ENCODE measurements around the gene LYRM9.
"Not testable (repeated sequence)": the region's sequence is repeated elsewhere in the genome, so short reads cannot be mapped to it uniquely, and the experiment has no call there.

LYRM9 gene

DNA sequence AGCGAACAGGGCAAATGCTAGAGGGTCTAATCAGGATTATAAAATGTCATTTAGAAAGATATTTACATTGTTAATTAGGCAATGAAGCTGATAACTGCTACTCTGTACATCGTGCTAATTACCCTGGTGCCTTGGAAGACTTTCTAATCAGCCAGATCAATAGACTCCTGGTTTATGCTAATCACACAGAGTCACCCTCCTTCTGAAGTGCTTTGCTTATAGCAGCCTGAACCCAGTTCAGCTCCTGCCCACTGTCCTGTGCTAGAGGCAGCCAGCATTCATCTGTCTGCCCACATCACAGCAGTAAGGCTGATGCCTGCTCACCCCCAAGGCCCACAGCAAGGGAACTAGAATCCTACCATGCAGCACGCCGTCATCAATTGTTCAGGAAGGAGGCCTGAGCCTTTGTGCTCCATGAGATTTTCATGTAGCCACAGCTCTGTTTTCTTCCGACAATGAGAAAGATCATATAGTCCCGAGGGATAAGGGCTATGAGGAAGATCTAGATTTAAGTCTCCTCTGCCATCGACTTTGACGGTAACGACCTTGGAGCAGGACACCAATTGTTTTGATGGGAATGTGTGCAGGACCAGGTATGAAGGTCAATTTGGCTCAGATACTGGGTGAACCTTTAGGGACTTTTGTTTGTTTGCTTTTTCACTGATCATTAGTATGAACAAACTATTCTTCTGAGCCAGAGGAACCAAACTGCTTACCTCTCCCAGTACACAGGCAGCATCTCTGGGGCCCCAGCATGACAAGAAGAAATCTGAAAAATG lies 12.5 kb upstream of the LYRM9 start:
- no peak for DNase-seq

DNA sequence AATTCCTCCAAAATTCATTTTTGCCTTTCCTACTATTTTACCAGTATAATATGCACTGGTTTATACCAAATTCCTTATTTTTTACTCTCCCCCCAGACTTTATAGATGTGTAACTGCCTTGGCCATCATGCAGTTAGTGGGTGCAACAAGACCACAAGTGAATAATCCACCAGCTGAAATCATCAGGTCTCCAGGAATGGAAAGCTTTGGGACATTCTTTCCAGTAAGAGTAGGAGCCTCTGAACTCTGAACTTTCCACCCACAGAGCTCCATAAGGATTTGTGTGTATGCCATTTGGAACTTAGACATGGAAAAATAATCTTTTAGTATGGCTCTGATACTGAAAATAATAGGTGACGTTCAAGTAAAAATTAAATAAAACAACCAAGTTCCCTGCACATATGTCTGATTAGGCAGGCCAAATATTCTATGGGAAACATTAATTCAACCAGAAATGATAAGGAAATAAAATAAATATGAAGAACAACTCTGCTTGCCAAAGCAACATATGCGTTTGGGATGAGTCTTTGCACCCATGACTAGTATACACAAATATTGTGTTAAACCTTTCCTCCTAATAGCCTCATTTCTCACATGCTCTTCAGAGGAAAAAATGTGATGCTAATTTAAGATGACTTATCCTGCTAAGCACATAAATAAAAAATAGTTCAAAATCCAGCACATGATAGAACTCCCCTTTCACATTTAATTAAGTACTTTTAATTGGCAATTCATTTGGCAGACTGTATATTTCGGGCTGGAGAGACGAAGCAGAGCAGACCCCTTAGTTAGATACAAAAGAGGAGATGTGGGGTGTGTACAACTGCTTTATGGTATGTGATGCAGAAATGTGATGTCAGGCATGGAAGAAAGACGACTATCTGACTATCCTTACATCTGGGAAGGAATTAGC lies 11.6 kb upstream of the LYRM9 start:
- DNase-seq = no peak

DNA sequence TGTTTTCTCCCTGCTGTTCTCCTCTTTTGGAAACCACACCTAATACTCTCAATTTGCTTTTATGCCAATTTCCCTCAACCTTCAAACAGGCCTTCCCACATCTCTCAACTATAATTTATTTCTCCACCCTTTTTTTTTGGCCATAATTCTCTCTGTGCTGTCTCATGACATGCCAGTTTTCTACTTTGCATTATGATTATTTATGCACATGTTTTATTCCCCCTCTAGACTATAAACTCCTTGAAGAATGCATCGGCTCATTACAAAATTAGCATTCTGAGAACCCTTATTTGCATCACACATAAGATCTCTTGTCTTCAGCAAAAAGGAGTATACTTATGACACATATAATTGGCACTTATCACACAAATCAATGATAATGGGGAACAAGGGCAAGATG lies 10.9 kb upstream of the LYRM9 start:
- DNase-seq = no peak

DNA sequence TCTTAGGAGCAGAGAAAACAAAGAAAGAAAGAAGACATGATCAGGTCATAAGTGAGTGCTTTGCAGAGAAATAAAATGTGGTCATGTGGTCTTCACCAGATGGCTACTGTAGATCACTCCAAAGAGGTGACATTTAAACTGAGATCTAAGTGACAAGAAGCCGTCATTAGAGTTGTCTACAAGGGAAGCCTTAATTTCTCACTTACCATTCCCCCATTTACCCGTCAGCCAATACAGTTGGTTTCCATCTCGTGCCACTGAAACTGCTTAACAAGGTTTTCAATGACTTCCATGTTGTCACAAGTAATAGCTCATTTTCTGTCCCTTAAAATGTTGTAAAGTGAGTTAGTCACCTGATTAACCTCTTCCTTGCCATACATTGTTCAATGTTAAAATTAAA lies 6.4 kb upstream of the LYRM9 start:
- no peak for DNase-seq

DNA sequence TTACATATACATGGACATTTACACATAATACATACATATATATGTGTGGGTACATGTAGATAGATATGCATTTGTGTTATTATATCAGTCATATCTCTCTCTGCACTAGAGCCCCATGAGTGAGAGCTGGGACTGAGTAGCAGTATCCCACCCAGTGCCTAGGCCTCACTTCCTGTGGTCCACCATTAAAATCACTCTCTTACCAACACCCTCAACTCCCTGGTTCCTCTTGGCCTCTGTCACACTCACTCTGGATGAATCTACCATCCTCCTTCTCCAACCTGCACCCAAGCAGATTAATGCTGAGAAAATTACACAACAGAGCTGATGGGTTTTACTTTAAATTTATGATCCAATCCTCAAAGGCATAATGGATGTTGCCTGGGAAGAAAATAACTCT lies 4.9 kb upstream of the LYRM9 start:
- DNase-seq = no peak

DNA sequence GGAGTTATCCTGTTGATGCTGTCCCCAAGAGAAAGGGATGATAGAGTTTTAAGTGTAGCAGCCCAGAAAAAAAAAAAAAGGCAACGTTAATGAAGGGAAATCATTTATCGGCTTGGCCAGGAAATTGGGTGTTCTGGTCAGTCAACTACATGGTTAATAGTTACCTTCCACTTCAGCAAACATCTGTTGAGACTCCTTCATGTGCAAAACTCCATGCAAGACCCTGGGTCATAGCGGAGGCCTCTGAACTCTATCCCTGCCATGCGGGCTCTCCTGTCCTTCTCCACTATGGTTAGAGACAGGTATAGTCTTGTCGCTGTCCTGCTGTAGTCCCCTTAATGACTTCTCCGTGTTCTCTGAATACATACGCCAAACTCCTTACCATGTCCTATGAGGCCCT lies 3.5 kb upstream of the LYRM9 start:
- no peak for DNase-seq

DNA sequence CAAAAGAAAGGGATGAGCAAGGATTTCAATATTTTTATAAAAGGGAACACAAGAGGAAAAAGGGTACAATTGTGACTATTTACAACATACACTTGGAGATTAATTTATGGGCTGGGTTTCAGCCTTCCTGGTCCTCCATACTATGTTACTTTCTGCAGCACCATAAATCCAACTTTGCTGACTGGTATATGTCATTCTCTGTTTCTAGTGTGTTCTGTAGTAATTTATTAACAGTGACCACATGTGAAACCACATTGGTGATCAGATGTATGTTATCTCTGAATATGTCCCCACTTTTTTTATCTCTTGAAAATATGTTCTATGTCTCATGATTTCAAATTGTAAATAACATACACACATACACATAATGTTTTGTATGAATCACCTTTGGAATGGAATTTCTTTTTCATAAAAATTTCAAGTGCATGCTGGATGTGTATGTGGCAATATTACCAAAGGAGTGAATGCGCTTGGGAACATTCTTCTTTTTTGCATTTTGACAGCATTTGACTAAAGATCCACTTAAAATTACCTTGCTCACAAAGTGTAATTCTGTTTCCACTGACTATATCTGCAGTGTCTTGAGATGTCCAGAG lies 2.9 kb upstream of the LYRM9 start:
- DNase-seq = no peak

DNA sequence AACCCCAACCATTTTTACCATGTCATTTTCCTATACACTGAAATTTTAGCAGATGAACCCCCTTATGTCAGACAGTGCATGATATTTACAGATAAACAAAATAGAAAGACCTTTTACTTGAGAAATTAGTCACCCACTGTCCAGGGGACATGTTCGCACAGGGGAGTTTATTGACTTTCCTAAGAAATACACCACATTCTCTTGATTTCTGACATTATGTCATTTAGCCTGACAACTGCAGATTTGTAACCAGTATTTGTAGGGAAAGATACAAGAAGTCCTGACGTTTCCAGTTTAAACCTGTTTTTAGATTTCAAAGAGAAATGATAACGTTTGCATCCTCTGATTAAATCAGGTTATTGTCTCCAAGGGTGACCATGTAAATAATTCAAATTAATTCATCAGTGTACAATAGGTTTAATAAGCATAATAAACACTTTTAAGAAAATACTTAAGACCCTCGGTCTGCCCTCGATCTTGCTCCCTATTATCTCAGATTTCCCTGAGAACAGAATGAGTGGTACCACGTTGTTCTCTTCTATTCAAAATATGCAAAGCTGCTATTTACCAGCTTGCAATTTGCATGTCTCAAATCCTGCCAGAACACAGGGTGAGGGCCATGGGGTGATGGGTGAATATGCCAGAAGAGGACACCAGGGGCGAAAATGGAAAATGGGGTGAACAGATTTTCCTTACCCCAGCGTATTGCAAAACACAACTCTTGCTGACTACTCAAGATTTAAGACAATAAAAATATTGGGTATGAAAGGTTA lies 2.1 kb upstream of the LYRM9 start:
- no peak for DNase-seq

DNA sequence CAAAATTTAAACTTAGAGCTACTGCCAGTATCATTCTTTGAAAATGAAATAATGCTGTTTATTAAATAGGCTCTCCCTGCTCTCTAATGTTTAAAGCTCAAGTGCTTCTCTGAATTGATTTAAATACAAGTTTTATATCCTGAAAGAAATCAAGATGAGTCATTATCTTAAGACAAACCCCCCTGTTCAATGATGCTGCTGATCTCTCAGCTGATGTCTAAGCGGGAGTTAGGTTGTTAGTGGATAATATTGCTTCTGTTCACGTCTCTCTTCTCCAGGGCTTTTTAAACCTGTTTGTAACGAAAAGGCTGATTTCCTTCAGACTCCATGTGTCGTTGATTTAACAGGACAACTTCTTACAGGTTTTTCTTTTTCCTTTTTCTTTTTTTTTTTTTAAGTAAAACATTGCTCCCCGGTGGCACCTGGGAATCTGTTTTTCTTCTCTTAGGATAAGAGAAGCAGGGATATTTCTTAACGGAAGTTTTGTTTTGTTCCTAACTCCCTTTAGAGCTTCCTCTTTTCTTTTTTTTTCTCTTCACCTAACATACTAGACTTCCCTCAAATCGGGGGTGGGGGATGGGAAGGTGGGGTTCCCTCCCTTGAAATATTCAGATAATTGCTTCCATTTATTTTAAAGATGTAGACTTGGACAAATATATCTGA lies 807 bp upstream of the LYRM9 start:
- peak; percentile 8 for DNase-seq

DNA sequence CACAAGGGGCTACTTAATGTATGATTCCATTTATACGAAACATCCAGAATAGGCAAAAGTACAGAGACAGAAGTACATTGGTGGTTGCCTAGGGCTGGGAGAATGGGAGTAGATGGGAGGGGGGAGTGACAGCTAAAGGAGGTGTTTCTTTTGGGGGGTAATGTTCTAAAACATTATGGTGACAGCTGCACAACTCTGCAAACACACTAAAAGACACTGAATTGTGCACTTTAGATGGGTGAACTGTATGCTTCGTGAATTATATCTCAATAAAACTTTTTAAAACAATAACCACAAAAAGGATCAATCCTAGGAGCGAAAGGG lies 661 bp downstream of the LYRM9 start:
- no peak for DNase-seq

DNA sequence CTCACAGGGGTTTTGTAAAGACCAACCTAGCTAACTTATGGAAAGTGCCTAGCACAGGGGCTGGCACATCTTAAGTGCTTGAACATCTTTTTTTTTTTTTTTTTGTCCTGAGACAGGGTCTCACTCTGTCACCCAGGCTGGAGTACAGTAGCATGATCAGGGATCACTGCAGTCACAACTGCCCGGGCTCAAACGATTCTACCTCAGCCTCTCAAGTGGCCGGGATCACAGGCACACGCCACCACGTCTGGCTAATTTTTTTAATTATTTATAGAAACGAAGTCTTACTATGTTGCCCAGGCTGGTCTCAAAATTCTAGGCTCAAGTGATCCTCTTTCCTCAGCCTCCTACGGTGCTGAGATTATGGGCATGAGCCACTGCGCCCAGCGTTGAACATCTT lies 1.3 kb downstream of the LYRM9 start:
- no peak for DNase-seq

DNA sequence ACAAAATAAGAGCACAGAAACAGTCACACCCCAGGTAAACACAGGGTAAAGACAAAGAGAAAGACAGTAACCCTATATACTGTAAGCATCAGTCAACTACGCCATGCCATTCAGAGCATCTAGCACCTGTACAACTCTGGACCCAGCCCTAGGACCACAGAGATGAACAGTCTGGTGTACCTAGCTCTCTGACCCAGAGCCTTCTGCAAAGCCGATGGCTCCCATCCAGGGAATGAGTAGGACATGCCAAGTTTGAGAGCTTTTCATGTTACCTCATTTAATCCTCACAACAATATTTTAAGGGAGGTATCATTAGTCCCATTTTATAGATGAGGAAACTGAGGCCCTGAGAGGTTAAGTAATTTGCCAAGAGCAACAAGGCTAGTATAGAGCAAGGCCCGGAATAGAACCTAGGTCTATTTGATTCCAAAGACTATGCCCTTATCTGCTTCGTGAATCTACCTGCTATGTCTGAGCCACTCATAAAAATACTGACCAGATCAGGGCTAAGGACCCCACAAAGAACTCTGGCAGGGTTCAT lies 3.4 kb downstream of the LYRM9 start:
- DNase-seq = no peak

DNA sequence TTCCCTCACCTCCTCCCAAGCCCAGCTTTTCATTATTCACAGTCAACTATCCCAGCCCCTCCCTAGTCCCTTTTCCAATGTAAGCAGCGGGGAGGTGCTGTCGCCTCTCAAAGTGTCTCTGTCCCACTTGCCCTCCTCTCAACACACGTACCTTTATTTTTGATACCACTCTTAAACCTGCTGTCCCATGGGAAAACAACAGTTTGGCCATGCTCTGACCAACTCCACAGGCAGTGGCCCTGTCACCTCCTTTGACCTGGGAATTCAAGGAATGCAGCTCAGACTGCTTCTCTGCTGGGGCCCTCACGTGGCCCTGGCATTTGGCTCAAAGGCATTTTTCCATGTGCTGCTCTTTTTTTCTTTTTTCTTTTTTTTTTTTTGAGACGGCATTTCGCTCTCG lies 4.2 kb downstream of the LYRM9 start:
- DNase-seq = no peak

DNA sequence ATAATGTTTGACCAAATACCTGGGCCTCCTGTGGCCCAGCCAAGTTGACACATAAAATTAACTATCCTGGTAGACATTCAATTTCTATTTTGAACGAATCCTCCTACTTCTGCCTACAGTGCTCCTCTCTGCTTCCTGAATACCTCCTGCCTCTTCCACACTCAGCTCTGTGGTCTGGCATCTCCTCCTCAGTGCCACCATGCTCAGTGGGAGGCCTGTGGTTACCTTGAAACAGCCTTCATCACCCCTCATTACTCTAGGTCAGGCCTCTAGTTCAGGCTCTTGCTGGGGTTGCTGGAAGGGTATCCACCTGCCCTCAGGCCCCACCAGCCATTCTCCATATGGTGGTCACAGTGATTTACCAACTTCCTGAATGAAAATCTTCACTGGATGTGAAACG lies 5.1 kb downstream of the LYRM9 start:
- DNase-seq = no peak

DNA sequence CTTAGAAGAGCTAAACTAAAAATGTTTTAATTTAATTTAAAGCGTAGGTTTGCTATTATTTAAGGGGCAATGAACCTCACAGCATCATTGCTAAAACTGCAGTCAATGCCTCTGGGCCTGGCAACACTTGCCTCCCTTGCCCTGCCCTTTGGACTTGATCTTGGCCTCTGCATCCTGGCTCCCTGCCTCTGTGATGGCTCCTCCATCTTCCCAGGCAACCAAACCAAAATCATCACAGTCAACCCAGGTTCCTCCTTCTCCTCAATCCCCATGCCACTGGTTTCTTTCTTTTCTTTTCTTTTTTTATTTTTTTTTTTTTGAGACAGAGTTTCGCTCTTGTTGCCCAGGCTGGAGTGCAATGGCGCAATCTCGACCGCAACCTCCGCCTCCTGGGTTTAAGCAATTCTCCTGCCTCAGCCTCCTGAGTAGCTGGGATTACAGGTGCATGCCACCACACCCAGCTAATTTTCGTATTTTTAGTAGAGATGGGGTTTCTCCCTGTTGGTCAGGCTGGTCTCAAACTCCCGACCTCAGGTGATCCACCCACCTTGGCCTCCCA lies 6.7 kb downstream of the LYRM9 start:
- DNase-seq = not testable (repeated sequence)

DNA sequence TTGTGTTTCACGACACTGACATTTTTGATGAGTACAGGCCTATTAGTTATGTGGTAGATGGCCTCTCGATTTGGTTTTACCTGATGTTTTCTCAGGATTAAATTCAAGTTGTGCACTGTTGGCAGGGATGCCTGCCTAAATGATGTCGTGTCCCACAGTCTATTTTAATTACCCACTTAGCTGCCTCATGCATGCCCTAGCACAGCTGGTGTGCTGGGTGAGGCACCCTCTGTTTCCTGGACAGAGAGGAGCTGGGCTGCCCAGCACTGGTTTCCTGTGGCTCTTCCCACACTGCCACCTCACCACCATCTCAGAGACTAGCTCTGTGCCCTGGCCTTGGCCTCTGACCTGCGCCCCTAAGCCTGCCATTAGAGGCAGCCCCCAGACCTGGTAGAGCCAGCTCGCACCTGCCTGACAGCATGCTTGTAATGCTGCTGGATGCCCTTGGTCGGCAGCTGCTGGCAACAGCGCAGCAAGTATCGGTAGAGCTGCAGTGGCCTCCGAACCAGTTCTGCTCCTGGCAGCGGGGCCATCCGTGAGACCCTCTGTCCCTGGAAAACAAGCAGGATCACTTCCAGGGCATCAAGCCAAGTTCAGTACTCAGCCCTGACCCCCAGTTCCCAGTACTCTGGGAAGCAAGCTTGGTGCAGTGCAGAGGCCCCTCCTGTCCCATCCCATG lies 10.9 kb downstream of the LYRM9 start:
- no peak for DNase-seq

DNA sequence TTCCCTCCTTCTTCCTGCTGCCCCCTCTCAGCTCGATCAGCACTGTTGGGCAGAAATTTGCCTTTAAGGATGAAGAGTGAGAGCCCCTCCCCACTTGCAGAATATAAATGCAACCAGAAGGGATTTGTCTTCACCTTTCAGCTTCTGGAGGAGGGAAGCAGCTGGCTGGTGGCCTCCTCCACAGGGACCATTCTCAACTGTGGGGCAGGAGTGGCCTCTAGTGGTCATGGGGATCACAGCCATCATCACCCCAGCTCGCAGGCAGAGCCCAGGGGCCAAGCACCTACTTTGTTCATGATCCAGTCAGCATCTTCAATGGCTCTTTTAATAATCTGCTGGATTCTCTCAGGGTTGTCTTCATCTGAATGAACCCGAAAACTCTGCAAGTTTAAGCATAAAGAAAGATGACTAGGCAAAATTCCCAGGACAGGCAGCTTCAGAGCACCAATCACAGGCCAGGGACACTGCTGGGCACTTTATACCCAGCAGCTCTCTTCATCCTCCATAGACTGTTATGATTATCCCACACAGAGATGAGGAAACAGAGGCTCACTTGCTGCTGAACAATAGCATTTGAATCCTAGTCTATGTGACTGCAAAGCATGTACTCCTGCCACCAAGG lies 13.1 kb downstream of the LYRM9 start:
- peak; percentile 46 for DNase-seq

DNA sequence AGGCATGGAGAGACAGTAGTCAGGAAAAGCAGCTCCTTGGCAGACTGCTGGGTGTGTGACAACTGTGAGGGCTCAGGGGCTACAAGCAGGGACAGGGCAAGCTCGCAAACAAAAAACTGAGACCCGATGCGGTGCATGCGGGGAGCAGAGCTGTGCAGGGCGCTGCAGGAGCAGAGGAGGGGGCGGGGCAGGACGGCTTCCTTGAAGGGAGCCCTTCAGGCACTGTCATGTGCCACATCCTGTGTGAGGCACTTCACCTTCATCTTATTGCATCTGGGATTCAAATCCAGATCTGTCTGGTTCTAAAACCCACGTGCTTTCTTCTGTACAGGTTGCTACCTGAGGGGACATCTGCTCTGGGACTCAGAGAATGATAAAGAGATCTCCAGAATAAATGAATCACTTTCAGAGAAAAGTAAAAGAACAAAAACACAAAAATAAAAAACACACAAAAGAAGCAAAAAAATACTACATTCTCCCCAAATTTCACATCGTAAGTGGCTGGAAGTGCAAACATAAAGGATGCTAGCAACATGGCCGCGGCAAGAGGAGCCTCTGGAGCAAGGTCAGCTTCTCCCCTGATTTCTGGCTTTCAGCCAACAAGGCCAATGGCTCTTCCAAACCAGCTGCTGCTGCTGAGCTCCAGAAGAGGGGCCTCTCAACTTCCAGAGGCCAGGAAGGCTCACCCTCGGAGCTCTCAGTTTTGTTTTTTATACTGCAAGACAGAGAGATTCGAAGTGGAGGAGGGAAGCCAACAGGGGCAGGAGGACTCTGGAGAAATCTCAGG lies 14.2 kb downstream of the LYRM9 start:
- peak; percentile 13 for DNase-seq

DNA sequence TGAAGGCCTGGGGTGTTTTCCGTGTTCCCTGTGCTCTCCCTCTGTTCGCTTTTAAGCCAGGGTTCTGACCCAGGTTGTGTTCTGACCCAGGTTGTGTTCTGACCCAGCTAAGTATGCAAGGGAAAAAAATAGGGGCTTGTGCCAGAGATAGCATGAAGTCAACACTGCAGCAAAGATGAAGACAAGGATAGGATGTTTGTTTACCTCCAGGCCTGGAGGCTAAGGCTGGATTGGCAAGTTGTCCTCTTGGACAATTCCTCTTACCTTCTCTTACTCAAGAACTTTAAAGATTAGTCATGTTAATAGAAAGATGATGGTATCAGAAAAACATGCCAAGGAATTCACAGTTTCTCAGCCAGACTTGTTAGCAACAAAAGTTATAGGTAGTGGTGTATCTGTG lies 19.4 kb downstream of the LYRM9 start:
- DNase-seq = no peak

DNA sequence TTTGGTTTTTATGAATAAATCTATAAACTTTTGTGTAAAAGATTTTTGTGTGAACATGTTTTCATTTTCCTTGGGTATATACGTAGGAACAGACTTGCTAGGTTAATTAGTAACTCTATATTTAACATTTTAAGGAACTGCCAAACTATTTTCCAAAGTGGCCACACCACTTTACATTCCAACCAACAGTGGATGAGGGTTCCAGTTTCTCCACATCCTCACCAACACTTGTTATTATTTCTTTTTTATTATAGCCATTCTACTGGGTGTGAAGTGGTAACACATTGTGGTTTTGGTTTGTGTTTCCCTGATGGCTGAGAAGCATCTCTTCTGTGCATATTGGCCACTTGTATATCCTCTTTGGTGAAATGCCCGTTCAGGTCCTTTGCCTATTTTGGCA lies 20.0 kb downstream of the LYRM9 start:
- DNase-seq = no peak
